Measurements from ENCODE around the gene SOX13.

DNA sequence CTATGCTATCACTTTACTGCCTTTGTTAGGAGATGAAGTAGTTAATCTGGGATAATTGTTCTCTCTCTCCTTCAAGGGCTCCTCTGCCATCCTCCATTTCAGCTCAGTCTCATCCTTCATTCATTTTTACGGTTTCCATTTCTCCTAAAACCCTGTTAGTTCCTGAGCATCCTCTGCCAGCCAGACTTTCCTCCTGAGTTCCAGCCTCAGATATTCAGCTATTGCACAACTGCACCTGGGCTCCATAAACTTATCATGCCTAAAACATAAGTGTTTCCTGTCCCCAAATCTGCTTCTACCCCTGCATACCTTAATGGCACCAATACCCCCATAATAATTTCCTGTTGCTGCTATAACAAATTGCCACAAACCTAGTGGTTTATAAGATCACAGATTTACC, 39.6 kb upstream of the SOX13 start:
- TF ChIP-seq, protein P1, sequence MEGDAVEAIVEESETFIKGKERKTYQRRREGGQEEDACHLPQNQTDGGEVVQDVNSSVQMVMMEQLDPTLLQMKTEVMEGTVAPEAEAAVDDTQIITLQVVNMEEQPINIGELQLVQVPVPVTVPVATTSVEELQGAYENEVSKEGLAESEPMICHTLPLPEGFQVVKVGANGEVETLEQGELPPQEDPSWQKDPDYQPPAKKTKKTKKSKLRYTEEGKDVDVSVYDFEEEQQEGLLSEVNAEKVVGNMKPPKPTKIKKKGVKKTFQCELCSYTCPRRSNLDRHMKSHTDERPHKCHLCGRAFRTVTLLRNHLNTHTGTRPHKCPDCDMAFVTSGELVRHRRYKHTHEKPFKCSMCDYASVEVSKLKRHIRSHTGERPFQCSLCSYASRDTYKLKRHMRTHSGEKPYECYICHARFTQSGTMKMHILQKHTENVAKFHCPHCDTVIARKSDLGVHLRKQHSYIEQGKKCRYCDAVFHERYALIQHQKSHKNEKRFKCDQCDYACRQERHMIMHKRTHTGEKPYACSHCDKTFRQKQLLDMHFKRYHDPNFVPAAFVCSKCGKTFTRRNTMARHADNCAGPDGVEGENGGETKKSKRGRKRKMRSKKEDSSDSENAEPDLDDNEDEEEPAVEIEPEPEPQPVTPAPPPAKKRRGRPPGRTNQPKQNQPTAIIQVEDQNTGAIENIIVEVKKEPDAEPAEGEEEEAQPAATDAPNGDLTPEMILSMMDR (conservative IDR thresholded peaks at IDR 0.05; ENCODE audit: low read depth, low read length), result no peak
- no peak for TF ChIP-seq EZH2phosphoT487 (IDR thresholded peaks at IDR 0.05; ENCODE audit: borderline replicate concordance, low read length)

Data from PC-3 (cell line).